Karpas-422 (cell line): ENCODE measurements around the gene SLC25A26. TPM values are rescaled to one million over a fixed set of nuclear protein-coding genes. Genes with fewer than 3 reads are reported as not detected.

ENCODE experiments used
- DNase-seq: peaks from one replicate; pipeline ENCODE4 v3.0.0-alpha.2; 2015
- H2AFZ ChIP-seq: fragments of 200-600 bp; sonication (generic); 2 replicates; pipeline ENCODE4 v1.6.1; 2014; ENCODE audit warnings: antibody characterized with exemption, low read length, mixed read lengths
- H3K27ac ChIP-seq: fragments of 200-600 bp; sonication (generic); 2 replicates; pipeline ENCODE4 v1.5.1; 2014; ENCODE audit warnings: mild to moderate bottlenecking, low read length, moderate library complexity
- H3K27me3 ChIP-seq: fragments of 200-600 bp; sonication (generic); 2 replicates; pipeline ENCODE4 v1.6.1; 2014; ENCODE audit warnings: low read length, mixed read lengths
- H3K36me3 ChIP-seq: fragments of 200-600 bp; sonication (generic); 2 replicates; pipeline ENCODE4 v1.6.1; 2014; ENCODE audit warnings: low read length, mixed read lengths; ENCODE audit not compliant: insufficient read depth
- H3K4me1 ChIP-seq: fragments of 200-600 bp; sonication (generic); 2 replicates; pipeline ENCODE4 v1.6.1; 2014; ENCODE audit warnings: mild to moderate bottlenecking, low read length, mixed read lengths
- H3K4me2 ChIP-seq: fragments of 200-600 bp; sonication (generic); 2 replicates; pipeline ENCODE4 v1.6.1; 2014; ENCODE audit warnings: low read length, low read depth, mild to moderate bottlenecking; ENCODE audit not compliant: poor library complexity, severe bottlenecking
- H3K4me3 ChIP-seq: fragments of 200-600 bp; sonication (generic); 2 replicates; pipeline ENCODE4 v1.5.1; 2014; ENCODE audit warnings: mild to moderate bottlenecking, antibody characterized with exemption, low read length, mixed read lengths
- H3K79me2 ChIP-seq: fragments of 200-600 bp; sonication (generic); 2 replicates; pipeline ENCODE4 v1.6.1; 2014; ENCODE audit warnings: mild to moderate bottlenecking, low read length, mixed read lengths
- H3K9ac ChIP-seq: fragments of 200-600 bp; sonication (generic); 2 replicates; pipeline ENCODE4 v1.6.0; 2014; ENCODE audit warnings: low read length
- H3K9me2 ChIP-seq: fragments of 200-600 bp; sonication (generic), shearing (Covaris generic); replicated peaks from 2 replicates; pipeline ENCODE4 v1.6.0; 2014; ENCODE audit warnings: mild to moderate bottlenecking, low read length, moderate library complexity; ENCODE audit not compliant: insufficient read depth
- H3K9me3 ChIP-seq: fragments of 300-700, 200-600 bp; sonication (generic); 2 replicates; pipeline ENCODE4 v1.6.1; 2014; ENCODE audit warnings: low read length, mixed read lengths
- H4K20me1 ChIP-seq: fragments of 200-600 bp; sonication (generic); 2 replicates; pipeline ENCODE4 v1.6.1; 2014; ENCODE audit warnings: mild to moderate bottlenecking, antibody characterized with exemption, low read length, low read depth; ENCODE audit not compliant: insufficient read depth
- total RNA-seq: library from RNA; depleted of rRNA; stranded (reverse); fragments of >200 nt; shearing (Covaris generic); gene quantifications from 2 replicates; pipeline ENCODE4 v1.2.3, GENCODE V29; 2014; ENCODE audit warnings: low replicate concordance

Gene SLC25A26
- total RNA-seq, 1 experiment from 2014 or later = 23.2 TPM

- H3K4me3 ChIP-seq = no peak overlapping the region
- peaks cover 46% of the 10 kb centered on the region for H3K36me3 ChIP-seq
- no peaks in the 10 kb centered on the region for H3K9me3 ChIP-seq
Measured at GRCh38 chr3:66381626-66382025, 160.8 kb downstream of the SLC25A26 start.

DNA sequence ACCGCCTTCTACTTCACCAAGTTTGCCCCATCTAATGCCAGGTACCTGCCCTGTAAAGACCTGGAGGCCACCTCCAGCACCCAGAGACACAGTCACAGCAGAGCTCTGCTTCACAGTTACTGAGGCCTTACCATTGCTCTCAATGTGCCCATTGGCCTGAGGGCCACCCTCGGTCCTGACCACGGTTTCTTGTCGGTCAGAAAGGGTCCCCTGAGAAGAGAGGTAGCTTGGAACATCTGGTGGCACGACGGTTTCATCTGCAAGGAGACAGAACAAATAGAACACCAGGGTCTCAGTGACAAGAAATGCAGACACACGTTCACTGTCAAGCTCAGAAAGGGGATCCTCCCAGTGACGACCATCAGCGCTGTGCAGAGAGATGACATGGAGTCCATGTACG is 161.3 kb downstream of the SLC25A26 start:
- Histone ChIP-seq H3K4me3 (no peak overlapping the region), H3K9me2 (no peaks in the 10 kb centered on the region), H3K27me3 (no peaks in the 10 kb centered on the region), H3K79me2 (peaks cover 5% of the 10 kb centered on the region; the same call in 1 of the 2 replicates), H3K4me1 (no peaks in the 10 kb centered on the region), H3K36me3 (peaks cover 51% of the 10 kb centered on the region), H2AFZ (no peak overlapping the region), H3K9ac (no peak overlapping the region), H3K9me3 (no peaks in the 10 kb centered on the region), H4K20me1 (no peaks in the 10 kb centered on the region), H3K27ac (no peak overlapping the region), H3K4me2 (no peak overlapping the region)
- no peak for DNase-seq

More at GRCh38 chr3:66381626-66382025, 160.8 kb downstream of the SLC25A26 start:
- Histone ChIP-seq H3K9ac (no peak overlapping the region), H3K27me3 (no peaks in the 10 kb centered on the region), H3K4me2 (no peak overlapping the region), H3K4me1 (no peaks in the 10 kb centered on the region), H3K27ac (no peak overlapping the region), H3K9me2 (no peaks in the 10 kb centered on the region), H4K20me1 (no peaks in the 10 kb centered on the region), H3K79me2 (peaks cover 2% of the 10 kb centered on the region; the same call in 1 of the 2 replicates), H2AFZ (no peak overlapping the region)
- DNase-seq = no peak

DNA sequence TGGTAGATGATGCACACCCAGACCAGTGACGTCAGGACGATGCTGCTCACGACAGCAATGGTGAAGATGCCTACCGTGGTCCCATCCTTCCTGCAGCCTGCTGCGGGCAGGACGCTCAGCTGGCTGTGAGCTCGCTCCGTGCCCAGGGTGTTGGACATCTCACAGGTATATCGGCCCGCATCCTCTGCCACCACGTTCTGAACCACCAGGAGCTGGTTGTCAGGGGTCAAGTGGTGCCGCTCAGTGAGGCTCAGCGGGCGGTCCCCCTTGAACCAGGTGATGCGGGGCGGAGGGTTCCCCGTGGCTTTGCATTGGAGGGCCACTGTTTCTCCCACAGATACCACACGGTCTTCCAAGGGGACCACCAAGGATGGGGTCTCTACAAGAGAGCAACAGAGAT is 162.2 kb downstream of the SLC25A26 start:
- DNase-seq = no peak
- no peaks in the 10 kb centered on the region for H3K9me2 ChIP-seq
- no peaks in the 10 kb centered on the region for H3K4me1 ChIP-seq
- no peaks in the 10 kb centered on the region for H3K9me3 ChIP-seq
- H2AFZ ChIP-seq = no peak overlapping the region
- peaks cover 6% of the 10 kb centered on the region; the same call in 1 of the 2 replicates for H3K79me2 ChIP-seq
- H3K36me3 ChIP-seq = peaks cover 47% of the 10 kb centered on the region
- H4K20me1 ChIP-seq = no peaks in the 10 kb centered on the region
- no peak overlapping the region for H3K27ac ChIP-seq
- no peak overlapping the region for H3K4me2 ChIP-seq
- no peak overlapping the region for H3K9ac ChIP-seq
- no peaks in the 10 kb centered on the region for H3K27me3 ChIP-seq
- no peak overlapping the region for H3K4me3 ChIP-seq

- DNase-seq = no peak
- H3K9me2 ChIP-seq = no peaks in the 10 kb centered on the region
- peaks cover 4% of the 10 kb centered on the region for H3K4me1 ChIP-seq
- H3K36me3 ChIP-seq = peaks cover 50% of the 10 kb centered on the region
- no peak overlapping the region for H2AFZ ChIP-seq
- H3K27ac ChIP-seq = no peak overlapping the region
- H3K79me2 ChIP-seq = peaks cover 10% of the 10 kb centered on the region; the same call in 1 of the 2 replicates
- no peak overlapping the region for H3K9ac ChIP-seq
- H3K4me3 ChIP-seq = no peak overlapping the region
- no peak overlapping the region for H3K4me2 ChIP-seq
- H4K20me1 ChIP-seq = no peaks in the 10 kb centered on the region
- peaks cover 2% of the 10 kb centered on the region; the same call in 1 of the 2 replicates for H3K9me3 ChIP-seq
- H3K27me3 ChIP-seq = no peaks in the 10 kb centered on the region
Measured at GRCh38 chr3:66383998-66384745, 163.4 kb downstream of the SLC25A26 start.

DNA sequence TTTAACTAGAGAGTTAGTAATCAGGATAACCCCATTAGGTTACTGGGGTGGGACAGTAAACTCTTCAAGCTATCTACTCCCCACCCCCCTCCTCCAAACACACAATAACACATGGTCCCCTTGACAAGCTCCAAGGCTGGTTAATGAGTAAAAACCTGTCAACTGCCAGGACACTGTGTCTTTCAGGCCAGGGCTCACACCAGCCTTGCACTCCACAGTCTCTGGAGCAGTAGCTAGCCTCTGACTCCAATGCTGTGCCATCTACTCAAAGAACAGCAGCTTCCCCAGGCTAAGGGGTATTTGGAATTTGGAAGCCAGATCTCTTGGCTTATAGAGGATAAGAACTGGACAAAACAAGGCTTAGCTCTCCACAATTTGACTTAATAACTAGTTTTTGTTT is 164.3 kb downstream of the SLC25A26 start:
- no peaks in the 10 kb centered on the region for H3K27me3 ChIP-seq
- no peak overlapping the region for H3K4me2 ChIP-seq
- no peak overlapping the region for H2AFZ ChIP-seq
- H3K27ac ChIP-seq = no peak overlapping the region
- H3K36me3 ChIP-seq = peaks cover 45% of the 10 kb centered on the region
- peaks cover 13% of the 10 kb centered on the region for H3K4me1 ChIP-seq
- no peak for DNase-seq
- H3K79me2 ChIP-seq = peaks cover 10% of the 10 kb centered on the region; the same call in 1 of the 2 replicates
- peaks cover 2% of the 10 kb centered on the region; the same call in 1 of the 2 replicates for H3K9me3 ChIP-seq
- no peaks in the 10 kb centered on the region for H4K20me1 ChIP-seq
- H3K9ac ChIP-seq = no peak overlapping the region
- H3K9me2 ChIP-seq = no peaks in the 10 kb centered on the region
- H3K4me3 ChIP-seq = no peak overlapping the region

DNA sequence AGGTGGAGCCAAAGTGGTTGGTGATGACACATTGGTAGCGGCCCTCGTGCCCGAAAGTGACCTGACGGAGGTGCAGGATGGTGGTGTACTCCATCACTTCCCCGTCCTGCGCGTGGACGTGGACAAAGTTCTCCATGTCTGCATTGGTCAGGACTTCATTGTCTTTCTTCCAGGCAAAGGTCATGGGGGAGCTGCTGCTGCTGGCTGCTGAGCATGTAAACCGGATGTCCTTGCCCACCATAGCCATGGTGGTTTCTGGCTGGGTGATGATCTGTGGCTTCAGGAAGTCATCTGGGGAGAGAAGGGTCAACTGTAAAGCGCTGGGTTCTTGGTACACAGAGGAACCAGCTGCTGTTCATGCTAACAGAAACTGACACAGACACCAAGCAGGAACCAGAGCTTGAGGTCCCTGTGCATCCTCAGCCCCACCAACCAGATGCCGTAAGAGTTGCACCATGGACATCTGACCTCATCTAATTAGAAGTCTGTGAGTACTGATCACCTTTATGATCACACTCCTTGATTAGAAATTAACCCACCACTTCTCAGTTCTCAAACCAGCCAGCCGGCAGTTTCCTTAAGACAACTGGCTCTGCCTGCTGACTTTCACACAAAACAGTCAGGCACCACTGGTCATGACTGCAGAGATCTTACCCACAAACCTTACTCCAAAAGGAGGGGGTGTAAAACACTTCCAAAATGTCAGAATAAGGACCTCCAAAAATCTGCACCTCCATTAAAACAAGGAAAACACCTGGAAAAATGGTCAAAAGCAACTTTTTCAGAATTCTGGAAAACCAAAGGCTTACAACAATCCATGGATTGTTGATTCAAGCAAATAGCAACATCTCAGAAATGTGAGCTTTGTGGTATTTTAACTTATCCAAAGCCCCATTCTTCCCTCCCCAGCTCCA is 165.5 kb downstream of the SLC25A26 start:
- Histone ChIP-seq H3K4me2 (no peak overlapping the region), H3K9me3 (peaks cover 2% of the 10 kb centered on the region; the same call in 1 of the 2 replicates), H4K20me1 (no peaks in the 10 kb centered on the region), H3K27me3 (no peaks in the 10 kb centered on the region), H3K9ac (no peak overlapping the region), H3K36me3 (peaks cover 45% of the 10 kb centered on the region), H3K4me1 (peaks cover 24% of the 10 kb centered on the region), H3K4me3 (no peak overlapping the region), H3K79me2 (peaks cover 10% of the 10 kb centered on the region; the same call in 1 of the 2 replicates), H3K27ac (no peak overlapping the region), H2AFZ (no peak overlapping the region), H3K9me2 (no peaks in the 10 kb centered on the region)
- DNase-seq = no peak

DNA sequence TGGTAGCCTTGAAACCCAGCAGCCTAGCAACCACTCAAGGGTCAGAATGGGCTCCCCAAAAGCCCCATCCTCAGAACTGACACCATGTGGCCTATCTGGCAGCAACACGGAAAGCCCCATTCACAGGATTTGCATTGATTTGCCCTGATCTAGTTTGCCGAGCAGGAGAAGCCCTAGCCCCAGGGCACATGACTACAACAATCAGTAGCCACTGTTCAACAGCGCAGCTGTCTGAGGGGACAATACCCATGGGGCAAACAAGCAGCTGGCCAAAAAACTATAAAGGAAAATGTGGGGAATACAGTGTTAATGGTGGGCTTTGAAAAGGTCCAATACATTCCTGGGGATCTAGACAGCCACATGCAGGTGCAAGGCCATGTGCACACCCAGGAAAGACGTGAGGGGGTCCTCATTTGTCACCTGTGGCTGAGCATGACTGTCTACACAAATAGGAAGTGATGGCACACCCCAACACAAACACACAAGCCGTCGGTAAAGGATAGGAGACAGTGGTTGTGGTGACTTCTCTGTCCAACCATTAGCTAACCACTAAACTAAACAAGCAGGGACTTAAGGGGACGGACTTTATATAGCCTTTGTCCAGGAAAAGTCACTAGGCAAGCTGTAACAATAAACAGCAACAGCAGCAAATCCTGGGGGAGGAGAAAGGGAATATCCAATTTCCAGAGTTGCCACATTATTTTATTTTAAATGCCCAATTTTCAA is 166.3 kb downstream of the SLC25A26 start:
- H3K4me2 ChIP-seq = no peak overlapping the region
- DNase-seq = no peak
- H3K4me1 ChIP-seq = peaks cover 26% of the 10 kb centered on the region
- H4K20me1 ChIP-seq = no peaks in the 10 kb centered on the region
- peaks cover 2% of the 10 kb centered on the region; the same call in 1 of the 2 replicates for H3K9me3 ChIP-seq
- H3K27ac ChIP-seq = no peak overlapping the region
- H3K9ac ChIP-seq = no peak overlapping the region
- H3K4me3 ChIP-seq = no peak overlapping the region
- H3K9me2 ChIP-seq = no peaks in the 10 kb centered on the region
- no peak overlapping the region for H2AFZ ChIP-seq
- H3K79me2 ChIP-seq = peaks cover 10% of the 10 kb centered on the region; the same call in 1 of the 2 replicates
- no peaks in the 10 kb centered on the region for H3K27me3 ChIP-seq
- peaks cover 45% of the 10 kb centered on the region for H3K36me3 ChIP-seq
